H9 (cell line): ENCODE measurements around the gene SP110. TPM values are rescaled to one million over a fixed set of nuclear protein-coding genes. Genes with fewer than 3 reads are reported as not detected.

Experiments used
- DNase-seq: peaks from one replicate; pipeline ENCODE4 v3.0.0-alpha.2; 2017
- H2AFZ ChIP-seq: one replicate; pipeline ENCODE4 v1.6.1; 2013; ENCODE audit warnings: mild to moderate bottlenecking, low read length, control low read depth, moderate library complexity
- H2AK5ac ChIP-seq: 2 replicates; pipeline ENCODE4 v1.6.1; 2013; ENCODE audit warnings: low read length, control low read depth, mixed read lengths; ENCODE audit not compliant: insufficient read length
- H2BK120ac ChIP-seq: one replicate; pipeline ENCODE4 v1.6.1; 2013; ENCODE audit warnings: low read depth, mild to moderate bottlenecking, low read length, control low read depth, inconsistent platforms; ENCODE audit not compliant: poor library complexity, severe bottlenecking
- H2BK12ac ChIP-seq: 2 replicates; pipeline ENCODE4 v1.6.1; 2013; ENCODE audit warnings: low read length, control low read depth, mixed read lengths, low read depth; ENCODE audit not compliant: insufficient read length
- H2BK15ac ChIP-seq: 2 replicates; pipeline ENCODE4 v1.6.1; 2013; ENCODE audit warnings: low read depth, low read length, control low read depth
- H2BK20ac ChIP-seq: one replicate; pipeline ENCODE4 v1.6.1; 2013; ENCODE audit warnings: low read depth, mild to moderate bottlenecking, low read length, control low read depth, inconsistent platforms; ENCODE audit not compliant: poor library complexity, severe bottlenecking
- H2BK5ac ChIP-seq: 2 replicates; pipeline ENCODE4 v1.6.1; 2013; ENCODE audit warnings: low read length, control low read depth, mixed read lengths; ENCODE audit not compliant: insufficient read length
- H3K14ac ChIP-seq: 2 replicates; pipeline ENCODE4 v1.6.1; 2013; ENCODE audit warnings: low read length, control low read depth; ENCODE audit not compliant: insufficient read depth
- H3K18ac ChIP-seq: 2 replicates; pipeline ENCODE4 v1.6.1; 2013; ENCODE audit warnings: low read depth, mild to moderate bottlenecking, mixed read lengths, low read length, control low read depth; ENCODE audit not compliant: insufficient read length
- H3K23ac ChIP-seq: 2 replicates; pipeline ENCODE4 v1.6.1; 2013; ENCODE audit warnings: low read length, control low read depth, mixed read lengths, low read depth; ENCODE audit not compliant: insufficient read length
- H3K23me2 ChIP-seq: 2 replicates; pipeline ENCODE4 v1.6.1; 2013; ENCODE audit warnings: low read depth, mild to moderate bottlenecking, mixed read lengths, low read length, control low read depth; ENCODE audit not compliant: insufficient read length, poor library complexity, severe bottlenecking
- H3K27ac ChIP-seq: 2 replicates; pipeline ENCODE4 v1.5.1; 2013; ENCODE audit warnings: low read length, control low read depth, mixed read lengths, low read depth; ENCODE audit not compliant: insufficient read length
- H3K27me3 ChIP-seq: 2 replicates; pipeline ENCODE4 v1.6.1; 2013; ENCODE audit warnings: low read length, control low read depth, inconsistent platforms; ENCODE audit not compliant: insufficient read depth
- H3K4ac ChIP-seq: 2 replicates; pipeline ENCODE4 v1.6.1; 2013; ENCODE audit warnings: low read depth, mild to moderate bottlenecking, control low read depth, inconsistent platforms, low read length, moderate library complexity
- H3K4me1 ChIP-seq: 2 replicates; pipeline ENCODE4 v1.6.1; 2013; ENCODE audit warnings: low read length, control low read depth, inconsistent platforms; ENCODE audit not compliant: insufficient read depth
- H3K4me2 ChIP-seq: 2 replicates; pipeline ENCODE4 v1.6.1; 2013; ENCODE audit warnings: low read length, control low read depth, mixed read lengths; ENCODE audit not compliant: insufficient read length, insufficient read depth
- H3K56ac ChIP-seq: 2 replicates; pipeline ENCODE4 v1.6.1; 2013; ENCODE audit warnings: low read depth, mild to moderate bottlenecking, mixed read lengths, low read length, control low read depth; ENCODE audit not compliant: insufficient read length
- H3K79me1 ChIP-seq: 2 replicates; pipeline ENCODE4 v1.6.1; 2013; ENCODE audit warnings: low read depth, mild to moderate bottlenecking, moderate library complexity, low read length, control low read depth, inconsistent platforms; ENCODE audit not compliant: insufficient read depth, poor library complexity, severe bottlenecking
- H3K79me2 ChIP-seq: 2 replicates; pipeline ENCODE4 v1.6.1; 2013; ENCODE audit warnings: low read length, control low read depth, inconsistent platforms; ENCODE audit not compliant: insufficient read depth
- H3K9ac ChIP-seq: 2 replicates; pipeline ENCODE4 v1.6.1; 2013; ENCODE audit warnings: low read length, control low read depth, mixed read lengths; ENCODE audit not compliant: insufficient read length; ENCODE audit errors: extremely low read depth
- H3K9me3 ChIP-seq: one replicate; pipeline ENCODE4 v1.6.1; 2013; ENCODE audit warnings: low read depth, low read length, inconsistent platforms; ENCODE audit not compliant: control insufficient read depth
- H3T11ph ChIP-seq: one replicate; pipeline ENCODE4 v1.6.1; 2013; ENCODE audit warnings: mild to moderate bottlenecking, low read length, control low read depth, inconsistent platforms
- H4K20me1 ChIP-seq: one replicate; pipeline ENCODE4 v1.6.1; 2013; ENCODE audit not compliant: control insufficient read depth, insufficient read length, insufficient read depth
- H4K5ac ChIP-seq: 2 replicates; pipeline ENCODE4 v1.6.1; 2013; ENCODE audit warnings: low read depth, mild to moderate bottlenecking, mixed read lengths, low read length, control low read depth; ENCODE audit not compliant: insufficient read length
- H4K8ac ChIP-seq: replicated peaks from 2 replicates; pipeline ENCODE4 v1.6.1; 2013; ENCODE audit warnings: low read length, control low read depth, mixed read lengths, low read depth; ENCODE audit not compliant: insufficient read length
- H4K91ac ChIP-seq: 2 replicates; pipeline ENCODE4 v1.6.1; 2013; ENCODE audit warnings: low read depth, mild to moderate bottlenecking, moderate library complexity, mixed read lengths, low read length, control low read depth; ENCODE audit not compliant: insufficient read length
- H3K27ac Mint-ChIP-seq, 3 experiments: 2 replicates in 2 of 3; 3 replicates in 1 of 3; pipeline ENCODE4 v1.8.0; 2020 to 2021; ENCODE audit warnings: mixed read lengths in 3 of 3, mild to moderate bottlenecking in 1 of 3, moderate library complexity in 1 of 3
- H3K27me3 Mint-ChIP-seq: 2 replicates; pipeline ENCODE4 v1.8.0; 2021; ENCODE audit warnings: low read depth, mild to moderate bottlenecking, moderate library complexity, mixed read lengths
- H3K36me3 Mint-ChIP-seq, 3 experiments: 2 replicates in 2 of 3; 3 replicates in 1 of 3; pipeline ENCODE4 v1.8.0; 2020 to 2021; ENCODE audit warnings: low read depth in 3 of 3, mixed read lengths in 3 of 3; ENCODE audit not compliant: insufficient read depth in 1 of 3
- H3K4me1 Mint-ChIP-seq, 2 experiments: 2 replicates each; pipeline ENCODE4 v1.8.0; 2020; ENCODE audit warnings: mixed read lengths in 2 of 2
- H3K4me3 Mint-ChIP-seq, 2 experiments: 2 replicates in 1 of 2; 3 replicates in 1 of 2; pipeline ENCODE4 v1.8.0; 2020 to 2021; ENCODE audit warnings: mild to moderate bottlenecking in 2 of 2, mixed read lengths in 2 of 2, moderate library complexity in 1 of 2
- H3K9me3 Mint-ChIP-seq, 2 experiments: 2 replicates in 1 of 2; 3 replicates in 1 of 2; pipeline ENCODE4 v1.8.0; 2020; ENCODE audit warnings: mild to moderate bottlenecking in 2 of 2, mixed read lengths in 2 of 2, moderate library complexity in 1 of 2
- CTCF ChIP-seq: fragments of 200-600 bp; sonication (generic); conservative IDR thresholded peaks from 3 replicates; pipeline ENCODE4 v1.8.0; 2021; ENCODE audit warnings: antibody characterized with exemption, mild to moderate bottlenecking
- WGBS: extraction: QIAGEN DNeasy Blood & Tissue Kit; methylation state at CpG from one replicate; pipeline ENCODE4 v1.1.7; 2013; ENCODE audit warnings: missing lambda C conversion rate, low lambda C conversion rate, mixed read lengths; ENCODE audit not compliant: insufficient read length; ENCODE audit errors: extremely low coverage; 5-methylcytosine and 5-hydroxymethylcytosine counted together
- total RNA-seq: library from RNA; stranded (reverse); gene quantifications from 2 replicates; pipeline ENCODE4 v1.2.1, GENCODE V29; 2021

Gene SP110
- total RNA-seq, 1 experiment from 2014 or later: 3.7 TPM

- no peak overlapping the region for H3K27ac Mint-ChIP-seq
- Histone ChIP-seq H2AK5ac (no peak overlapping the region), H2AFZ (no peak overlapping the region), H4K8ac (no peak overlapping the region), H2BK15ac (no peak overlapping the region), H2BK5ac (no peak overlapping the region), H2BK12ac (no peak overlapping the region), H4K5ac (no peak overlapping the region), H3K27ac (no peak overlapping the region), H3K23me2 (no peaks in the 10 kb centered on the region), H3K4ac (no peak overlapping the region), H2BK120ac (no peak overlapping the region), H3K79me1 (no peaks in the 10 kb centered on the region), H3T11ph (no peak overlapping the region), H3K4me2 (no peak overlapping the region), H3K18ac (no peak overlapping the region), H4K20me1 (no peaks in the 10 kb centered on the region), H3K79me2 (no peaks in the 10 kb centered on the region), H3K9ac (no peak overlapping the region), H3K9me3 (no peaks in the 10 kb centered on the region), H4K91ac (no peak overlapping the region), H2BK20ac (no peak overlapping the region), H3K14ac (no peak overlapping the region), H3K23ac (no peak overlapping the region), H3K56ac (no peak overlapping the region), H3K27me3 (no peaks in the 10 kb centered on the region), H3K4me1 (no peaks in the 10 kb centered on the region)
- no peak for TF ChIP-seq CTCF
- peaks cover 0 to 9% (median 4%) of the 10 kb centered on the region in 3 experiments; a peak in 3 of 7 replicates for H3K36me3 Mint-ChIP-seq
- WGBS: no CpG with 5 or more reads among the region's 2 CpGs
- no peak for DNase-seq
- no peaks in the 10 kb centered on the region; a peak in 1 of 5 replicates for H3K9me3 Mint-ChIP-seq
- no peaks in the 10 kb centered on the region for H3K4me1 Mint-ChIP-seq
- H3K4me3 Mint-ChIP-seq: no peak overlapping the region
- H3K27me3 Mint-ChIP-seq: no peaks in the 10 kb centered on the region
These were observed 14.1 kb downstream of the SP110 start for GRCh38 chr2:230205721-230206120.
